Liver (tissue), 3 donors: ENCODE data around the gene PRSS56.

ENCODE experiments used
- CTCF ChIP-seq: fragments of 150-350 bp; IDR thresholded peaks from 2 replicates; pipeline ENCODE4 v1.5.1; 2017; ENCODE audit warnings: improper control_type of control experiment, low read depth, low read length; ENCODE audit not compliant: missing input control
- JUND ChIP-seq, 2 donors: IDR thresholded peaks; 2 replicates each; pipeline ENCODE4 v1.6.1; 2016; ENCODE audit warnings: antibody characterized with exemption in 2 of 2
- RAD21 ChIP-seq, 2 donors: IDR thresholded peaks; 2 replicates each; pipeline ENCODE4 v1.6.1; 2016; ENCODE audit warnings: antibody characterized with exemption in 2 of 2, mild to moderate bottlenecking in 2 of 2
- donor health status: healthy.
- donor health status: healthy.

- no peak for TF ChIP-seq CTCF
- no peak for TF ChIP-seq RAD21 (IDR thresholded peaks at IDR 0.05)
- TF ChIP-seq JUND (IDR thresholded peaks at IDR 0.05) = no peak
Observed at GRCh38 chr2:232533944-232534710, 13.9 kb downstream of the PRSS56 start.
